Heart right ventricle (tissue), 16 donors: ENCODE measurements around the gene ZNF646. TPM values are rescaled to one million over a fixed set of nuclear protein-coding genes. Genes with fewer than 3 reads are reported as not detected.

Experiments used
- ATAC-seq, 8 donors: fragments of 200-7000 bp; cut with Tn5 transposase; one replicate each; pipeline ENCODE4 v1.9.1; 2020; ENCODE audit warnings: mild to moderate bottlenecking in 8 of 8, moderate library complexity in 8 of 8, moderate number of reproducible peaks in 1 of 8
- DNase-seq, 2 donors: peaks; one replicate each; pipeline ENCODE4 v3.0.0-alpha.2; 2020
- H3K27ac ChIP-seq, 10 donors: fragments of 200-600 bp; sonication (generic) in 2 of 10; one replicate each; pipeline versions ENCODE4 v1.5.0 to v1.8.0; 2020 to 2022; ENCODE audit warnings: mild to moderate bottlenecking in 3 of 10
- H3K27me3 ChIP-seq, 7 donors: fragments of 200-600 bp; one replicate each; pipeline ENCODE4 v1.8.0; 2021 to 2022; ENCODE audit warnings: mild to moderate bottlenecking in 2 of 7
- H3K36me3 ChIP-seq, 9 donors: fragments of 200-600 bp; sonication (generic) in 1 of 9; one replicate each; pipeline versions ENCODE4 v1.5.0 to v1.8.0; 2020 to 2022; ENCODE audit warnings: mild to moderate bottlenecking in 2 of 9
- H3K4me1 ChIP-seq, 9 donors: fragments of 200-600 bp; sonication (generic) in 1 of 9; one replicate each; pipeline versions ENCODE4 v1.5.0 to v1.8.0; 2020 to 2022; ENCODE audit warnings: mild to moderate bottlenecking in 4 of 9
- H3K4me3 ChIP-seq, 10 donors: fragments of 200-600 bp; sonication (generic) in 2 of 10; one replicate each; pipeline versions ENCODE4 v1.5.0 to v1.8.0; 2020 to 2022; ENCODE audit warnings: mild to moderate bottlenecking in 7 of 10, moderate library complexity in 2 of 10
- H3K9me3 ChIP-seq, 11 donors: fragments of 200-600 bp in 10 of 11; sonication (generic) in 2 of 11; one replicate each; pipeline versions ENCODE4 v1.5.0 to v1.8.0; 2013 to 2022; ENCODE audit warnings: mild to moderate bottlenecking in 2 of 11, control low read depth in 1 of 11, moderate library complexity in 1 of 11
- CTCF ChIP-seq, 9 donors: fragments of 200-600 bp; sonication (generic) in 2 of 9; IDR thresholded peaks; one replicate each; pipeline versions ENCODE4 v1.5.0 to v1.8.0; 2021 to 2022; ENCODE audit warnings: antibody characterized with exemption in 9 of 9, mild to moderate bottlenecking in 5 of 9, moderate library complexity in 1 of 9
- WGBS, 2 donors: extraction: QIAGEN DNeasy Blood & Tissue Kit; methylation state at CpG; one replicate each; pipeline ENCODE4 v1.1.7; 2013; ENCODE audit warnings: inconsistent platforms in 1 of 2; 5-methylcytosine and 5-hydroxymethylcytosine counted together
- intact Hi-C, 10 donors: fragments of 100-400 bp; cut with DNase I; formaldehyde crosslinking; loops; one replicate each; pipeline versions ENCODE4 v1.11.1 to v1.14.2; 2022
- polyA plus RNA-seq, 2 donors: library from polyadenylated mRNA; stranded (reverse); fragments of 200-250 nt; gene quantifications; one replicate each; pipeline ENCODE4 v1.2.3, GENCODE V29; 2013
- total RNA-seq, 10 donors: library from RNA; stranded (reverse); fragmentation: NEBNext Ultra II Directional in 3 of 10; extraction: Animal tissue kit (Norgen Biotek cat#: 25700) in 3 of 10; gene quantifications; one replicate each; pipeline versions ENCODE4 v1.2.1 to v1.2.4, GENCODE V29; 2021 to 2023
- donor health status: Arrhythmogenic right ventricular cardiomyopathy.
- donor health status: ischemic (EF 13 %, LVEDD 7.1; RV severe dilation, severe dysfunction).
- donor health status: healthy with polysubstance abuse.
- donor health status: DM: no; HTN: yes; CAD: no.
- donor health status: DM: no; HTN: no; CAD: no.
- donor health status: ischemic (EF 25% LVEDD 6.9; RV normal size, moderate dysfunction).
- donor health status: ischemic (EF 25% LVEDD 5.7; RV mildly dilated, moderate dysfunction).
- donor health status: healthy.
- donor health status: DM: yes; HTN: yes; CAD: no.
- donor health status: Ischemic cardiomyopathy.
- donor health status: ischemic (EF 35%, LVEDD 5.7; RV mildly dilated, moderate dysfunction).
- donor health status: nonischemic (EF 11% LVEDD 7.7; RV severe dilation, severe dysfunction).
- donor health status: DM: yes; HTN: yes; CAD: no.
- donor health status: PGD.
- donor health status: ischemic (EF 29% LVEDD 5.4; RV normal size, mild dysfunction).
- donor health status: nonischemic (EF 23%, LVEDD 6.1; RV moderate dilation, normal function).

The ZNF646 gene
- total and polyA plus RNA-seq, 12 donors = 2.7 to 12.0 (median 8.4) TPM

GRCh38 chr16:31087481-31087880, 13.3 kb downstream of the ZNF646 start:
- DNase-seq = no peak
- no peak for TF ChIP-seq CTCF (IDR thresholded peaks at IDR 0.05)
- Histone ChIP-seq H3K4me3 (no peak overlapping the region), H3K9me3 (no peaks in the 10 kb centered on the region), H3K36me3 (peaks cover 0 to 97% (median 19%) of the 10 kb centered on the region in 9 donors), H3K27me3 (no peaks in the 10 kb centered on the region), H3K27ac (no peak overlapping the region), H3K4me1 (peaks cover 0 to 7% (median under 1%) of the 10 kb centered on the region in 9 donors)
- ATAC-seq = no peak
- 92 to 95% methylated on average over 8 of the region's 8 CpGs for WGBS, 2 donors
- intact Hi-C loops = loop anchor here in 2 of 10 donors (5.0 to 10.0 kb wide), 2 partner anchors 40 to 103 kb away; partner anchors contain the start of gene HSD3B7 (in 1 of the 2)

- TF ChIP-seq CTCF (IDR thresholded peaks at IDR 0.05) = no peak
- H3K36me3 ChIP-seq = peaks cover 0 to 96% (median 16%) of the 10 kb centered on the region in 9 donors
- no peak overlapping the region for H3K4me3 ChIP-seq
- H3K9me3 ChIP-seq = no peaks in the 10 kb centered on the region
- H3K27me3 ChIP-seq = no peaks in the 10 kb centered on the region
- ATAC-seq (no peak), DNase-seq (no peak)
- H3K4me1 ChIP-seq = peaks cover 0 to 5% (median 0%) of the 10 kb centered on the region in 9 donors
- no peak overlapping the region for H3K27ac ChIP-seq
- 87 to 88% methylated on average over 5 of the region's 5 CpGs for WGBS, 2 donors
- intact Hi-C loops = loop anchor here in 2 of 10 donors (5.0 to 10.0 kb wide), 2 partner anchors 41 to 103 kb away; partner anchors contain the start of gene HSD3B7 (in 1 of the 2)
Observed at GRCh38 chr16:31087971-31088370, 13.7 kb downstream of the ZNF646 start.

- peaks cover 0 to 90% (median 14%) of the 10 kb centered on the region in 9 donors for H3K36me3 ChIP-seq
- H3K9me3 ChIP-seq = no peaks in the 10 kb centered on the region
- H3K27ac ChIP-seq = no peak within 1 kb of the TSS
- H3K27me3 ChIP-seq = no peaks in the 10 kb centered on the region
- no peak for TF ChIP-seq CTCF (IDR thresholded peaks at IDR 0.05)
- no peak for DNase-seq
- H3K4me3 ChIP-seq = no peak within 1 kb of the TSS
- H3K4me1 ChIP-seq = peaks cover 0 to 11% (median 6%) of the 10 kb centered on the region in 9 donors
- ATAC-seq = no peak
- intact Hi-C loops = loop anchor here in 2 of 10 donors (5.0 to 10.0 kb wide), 2 partner anchors 41 to 104 kb away; partner anchors contain the start of gene HSD3B7 (in 1 of the 2)
- 89 to 90% methylated on average over 15 of the region's 15 CpGs for WGBS, 2 donors
Observed at GRCh38 chr16:31088459-31089183, 14.4 kb downstream of the ZNF646 start, which contains the start of gene PRSS53. TSS of gene PRSS53 (minus strand) at chr16:31088943. CDS start at chr16:31088809, 134 bp downstream.

GRCh38 chr16:31089199-31089598, 15.0 kb downstream of the ZNF646 start:
- no peak for DNase-seq
- peaks cover 0 to 84% (median 14%) of the 10 kb centered on the region in 9 donors for H3K36me3 ChIP-seq
- no peaks in the 10 kb centered on the region for H3K27me3 ChIP-seq
- ATAC-seq = no peak
- intact Hi-C loops = loop anchor here in 2 of 10 donors (5.0 to 10.0 kb wide), 2 partner anchors 42 to 104 kb away; partner anchors contain the start of gene HSD3B7 (in 1 of the 2)
- WGBS, 2 donors = 90 to 94% methylated on average over 8 of the region's 8 CpGs
- no peak overlapping the region for H3K27ac ChIP-seq
- no peak overlapping the region for H3K4me3 ChIP-seq
- no peak for TF ChIP-seq CTCF (IDR thresholded peaks at IDR 0.05)
- H3K4me1 ChIP-seq = peaks cover 0 to 16% (median 11%) of the 10 kb centered on the region in 9 donors
- H3K9me3 ChIP-seq = no peaks in the 10 kb centered on the region
